T-helper 9 cell (primary cell): ENCODE measurements around the gene SMC6.

Experiments used
- DNase-seq: peaks from one replicate; pipeline ENCODE4 v3.0.0-alpha.2; 2020

SMC6 gene

DNA sequence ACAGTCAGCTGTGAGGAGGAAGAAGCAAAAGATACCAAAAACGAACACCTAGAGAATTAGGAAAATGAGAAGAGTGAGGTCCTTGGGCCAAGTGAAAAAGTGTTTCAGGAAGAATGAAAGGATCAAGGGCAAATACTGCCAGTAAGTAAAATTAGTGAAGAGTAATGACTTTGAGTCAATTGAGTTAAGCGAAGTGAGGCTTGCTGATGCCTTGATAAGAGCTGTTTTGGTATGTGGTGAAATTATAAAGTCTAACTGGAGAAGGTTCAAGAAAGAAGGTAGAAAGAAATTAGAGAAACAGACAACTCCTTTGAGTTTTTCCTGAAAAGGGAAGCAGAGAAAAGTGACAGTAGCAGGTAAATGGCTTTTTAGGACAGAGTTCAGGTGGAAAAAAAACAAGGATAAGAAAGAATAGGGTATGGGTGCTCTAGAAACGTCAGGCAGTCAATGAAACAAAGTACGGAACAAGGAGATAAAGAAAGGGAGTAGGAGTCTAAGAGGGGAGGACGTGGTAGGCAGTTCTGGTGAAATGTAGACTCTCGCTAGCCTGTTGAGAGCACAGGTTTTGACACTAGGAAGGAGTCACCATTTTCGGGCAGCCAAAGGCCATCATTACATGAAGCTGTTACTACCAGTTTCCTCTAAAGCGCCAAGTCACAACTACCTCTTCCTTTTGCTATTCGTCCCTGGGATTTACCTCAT is 42.9 kb downstream of the SMC6 start:
- DNase-seq, result no peak

DNA sequence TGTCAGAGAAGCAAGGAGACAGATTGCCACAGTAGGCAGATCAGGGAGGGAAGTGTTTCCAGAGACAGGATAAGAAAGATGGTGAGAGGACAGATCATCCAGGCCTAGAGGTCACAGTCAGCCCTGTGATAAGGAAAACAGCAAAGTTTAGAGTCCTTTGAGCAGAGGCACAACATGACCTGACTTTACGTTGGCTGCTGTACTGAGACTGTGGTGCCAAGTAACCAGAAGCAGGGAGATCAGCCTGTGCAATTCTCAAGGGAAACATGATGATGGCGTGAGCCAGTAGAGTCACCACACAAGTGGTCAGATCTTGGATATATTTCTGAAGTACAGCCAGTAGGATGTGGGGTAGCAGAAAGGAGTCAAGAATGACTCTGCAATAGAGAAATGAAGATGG is 43.7 kb downstream of the SMC6 start:
- no peak for DNase-seq

DNA sequence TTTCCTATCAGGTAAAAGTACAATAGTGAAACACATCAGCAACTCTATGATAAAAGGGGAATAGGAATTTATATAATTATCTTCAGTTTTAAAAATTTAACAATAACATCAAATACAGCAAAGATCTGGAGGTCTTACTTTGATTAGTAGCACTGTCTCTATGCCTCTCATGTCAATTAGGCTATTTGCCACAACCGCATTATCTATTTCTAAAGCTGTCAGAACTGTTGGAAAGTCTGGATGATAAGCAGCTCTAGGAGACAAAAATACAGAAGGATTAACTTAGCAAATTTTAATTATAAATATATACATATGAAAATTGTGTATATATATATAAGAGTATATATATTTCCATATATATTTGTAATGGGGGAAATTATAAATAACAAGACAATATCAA is 45.1 kb downstream of the SMC6 start:
- no peak for DNase-seq

DNA sequence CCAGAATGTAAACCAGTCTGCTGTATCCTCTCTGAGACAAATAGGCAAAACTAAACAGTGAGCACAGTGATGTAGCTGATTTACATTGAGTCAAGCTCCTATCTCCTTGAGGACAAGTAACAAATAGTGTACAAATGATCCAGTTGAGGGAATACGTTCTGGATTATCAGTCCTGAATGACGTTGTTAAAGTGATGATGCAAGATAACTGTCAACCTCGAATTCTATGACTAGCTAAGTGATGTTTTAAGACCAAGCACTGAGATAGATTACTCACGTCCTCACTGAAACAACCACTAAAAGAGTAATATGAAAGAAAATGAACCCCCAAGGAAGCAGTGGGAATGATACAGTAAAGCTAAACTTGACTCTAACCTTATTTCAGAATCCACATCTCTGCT is 46.8 kb downstream of the SMC6 start:
- DNase-seq, result no peak

DNA sequence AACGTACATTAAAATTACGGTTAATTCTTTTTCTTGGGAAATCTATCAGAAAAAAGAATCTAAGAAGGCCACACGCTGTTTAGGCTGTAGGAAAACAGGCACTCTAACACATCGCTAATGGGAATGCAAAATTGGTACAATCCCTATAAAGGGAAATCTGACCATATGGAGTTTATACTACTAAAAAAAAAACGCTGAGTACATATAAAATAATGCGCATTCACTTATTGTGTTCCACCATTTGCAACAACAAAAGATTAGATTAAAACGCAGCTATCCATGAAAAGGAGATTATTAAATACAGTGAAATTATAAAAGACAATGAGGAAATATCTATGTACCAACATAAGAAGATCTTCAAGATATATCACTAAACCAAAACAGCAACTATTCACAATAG is 62.8 kb downstream of the SMC6 start:
- no peak for DNase-seq

DNA sequence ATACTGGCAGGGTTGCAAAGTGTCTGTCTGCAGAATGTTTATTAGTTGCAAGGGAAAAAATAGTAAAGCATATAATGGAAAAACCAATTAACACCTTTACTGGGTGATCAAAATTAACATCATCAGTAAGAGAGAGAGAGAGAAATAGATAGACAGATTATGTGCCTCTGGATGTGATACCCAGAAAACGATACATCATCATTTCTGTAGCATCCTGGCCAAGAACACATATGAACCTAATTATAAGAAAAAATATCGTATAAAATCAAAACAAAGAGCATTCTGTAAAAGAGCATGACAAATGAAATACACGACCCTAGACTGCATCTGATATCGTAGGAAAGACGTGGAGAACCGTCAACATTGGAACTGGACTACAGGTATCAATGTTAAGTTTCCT is 64.6 kb downstream of the SMC6 start:
- no peak for DNase-seq

DNA sequence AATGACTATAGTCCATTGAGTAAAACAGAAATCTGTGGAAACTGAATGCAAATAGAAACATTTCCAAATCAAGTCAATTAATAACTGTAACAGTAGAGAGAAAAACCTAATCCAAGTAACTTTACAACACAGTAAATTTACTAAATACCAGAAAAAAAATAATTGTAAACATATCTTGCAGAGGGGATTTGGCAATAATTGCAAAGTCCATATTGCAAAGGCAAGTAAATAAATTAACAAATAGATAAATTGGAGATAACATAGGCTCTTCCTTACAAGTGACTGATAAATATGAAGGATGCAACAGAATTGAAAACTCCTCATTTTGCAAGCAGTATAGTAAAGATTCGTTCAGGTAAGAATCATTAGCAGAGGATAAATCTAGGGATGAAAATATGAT is 65.0 kb downstream of the SMC6 start:
- DNase-seq, result no peak

DNA sequence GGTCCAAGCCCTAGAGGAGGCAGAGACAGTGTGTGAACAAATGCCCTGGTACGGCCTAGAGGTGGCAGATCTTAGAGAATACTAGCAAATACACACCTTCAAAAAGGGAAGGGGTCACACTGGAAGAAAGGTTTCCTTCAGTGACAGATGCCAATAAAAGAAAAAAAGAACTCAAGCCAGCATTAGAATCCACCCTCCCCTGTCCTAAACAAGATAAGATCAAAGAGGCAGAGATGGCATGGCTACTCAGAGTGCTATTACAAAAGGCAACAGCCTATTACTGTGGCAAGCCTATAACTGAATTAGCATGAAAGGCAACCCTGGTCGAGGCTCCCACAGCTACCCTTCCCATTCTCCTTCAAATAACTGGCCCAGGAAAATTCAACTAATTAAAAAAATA is 69.6 kb downstream of the SMC6 start:
- no peak for DNase-seq

DNA sequence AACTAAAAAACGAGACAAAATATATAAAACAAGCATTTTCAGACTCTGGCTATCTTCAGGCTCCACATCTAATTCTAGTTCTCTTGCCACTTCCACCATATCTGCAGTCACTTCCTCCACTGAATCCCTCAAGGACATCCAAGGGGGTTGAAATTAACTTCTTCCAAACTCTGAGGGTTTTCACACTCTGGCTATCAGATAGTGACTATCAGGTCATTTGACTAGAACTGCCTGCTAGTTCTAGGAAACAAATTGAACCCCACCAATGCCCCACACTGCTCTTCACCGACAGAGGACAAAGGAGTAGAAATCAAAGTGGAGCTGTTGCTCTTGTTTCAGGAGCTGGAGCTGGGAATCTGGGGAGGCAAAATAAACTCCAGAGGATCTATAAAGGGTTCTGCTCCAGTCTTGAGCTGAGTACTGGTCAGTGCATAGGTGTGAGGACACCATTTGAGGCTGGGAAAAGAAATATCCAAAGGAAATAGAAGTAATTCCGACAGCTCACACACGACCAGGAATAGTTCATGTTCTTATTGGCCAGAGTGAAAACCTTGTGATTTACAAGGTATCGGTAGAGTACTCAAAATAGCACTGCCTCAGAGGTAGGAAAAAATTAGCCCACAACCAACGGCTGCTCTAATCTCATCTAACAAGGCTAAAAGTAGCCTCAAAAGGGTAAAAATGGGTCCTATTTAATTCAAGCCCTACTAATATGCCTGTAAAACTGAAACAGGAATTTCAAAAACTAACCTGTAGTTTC is 71.3 kb downstream of the SMC6 start:
- DNase-seq, result no peak

DNA sequence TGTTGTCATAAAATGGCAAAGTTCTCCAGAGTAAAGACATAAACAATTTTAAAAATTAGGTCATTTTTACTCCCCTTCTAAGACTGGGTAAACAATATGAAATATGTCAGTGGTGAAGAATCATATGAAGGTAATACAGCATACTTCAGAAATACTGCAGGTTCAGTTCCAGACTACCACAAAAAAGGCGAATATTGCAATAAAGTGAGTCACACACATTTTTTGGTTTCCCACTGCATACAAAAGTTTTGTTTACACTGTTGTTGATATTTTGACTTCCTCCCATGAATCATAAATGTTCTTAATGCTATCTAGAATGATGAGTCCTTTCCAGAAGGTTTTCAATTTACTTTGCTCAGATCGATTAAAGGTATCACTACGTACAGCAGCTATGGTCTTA is 73.5 kb downstream of the SMC6 start:
- no peak for DNase-seq

DNA sequence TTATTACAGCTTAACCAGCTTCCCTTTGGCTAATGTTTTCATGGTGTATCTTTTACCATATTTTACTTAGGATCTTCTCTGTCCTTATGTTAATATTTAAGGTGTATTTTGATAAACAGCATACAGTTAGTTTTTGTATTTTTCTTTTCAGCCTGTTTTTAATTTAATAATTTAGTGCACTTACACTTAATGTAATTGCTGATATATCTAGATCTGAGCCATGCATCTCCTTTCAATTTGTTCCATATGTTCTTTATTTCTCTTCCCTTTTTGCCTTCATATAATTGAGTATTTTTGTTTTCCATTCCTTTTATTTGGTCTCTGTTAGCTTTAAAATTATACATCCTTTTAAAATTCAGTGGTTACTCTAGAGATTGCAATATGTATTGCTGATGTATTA is 78.8 kb downstream of the SMC6 start:
- DNase-seq, result no peak

DNA sequence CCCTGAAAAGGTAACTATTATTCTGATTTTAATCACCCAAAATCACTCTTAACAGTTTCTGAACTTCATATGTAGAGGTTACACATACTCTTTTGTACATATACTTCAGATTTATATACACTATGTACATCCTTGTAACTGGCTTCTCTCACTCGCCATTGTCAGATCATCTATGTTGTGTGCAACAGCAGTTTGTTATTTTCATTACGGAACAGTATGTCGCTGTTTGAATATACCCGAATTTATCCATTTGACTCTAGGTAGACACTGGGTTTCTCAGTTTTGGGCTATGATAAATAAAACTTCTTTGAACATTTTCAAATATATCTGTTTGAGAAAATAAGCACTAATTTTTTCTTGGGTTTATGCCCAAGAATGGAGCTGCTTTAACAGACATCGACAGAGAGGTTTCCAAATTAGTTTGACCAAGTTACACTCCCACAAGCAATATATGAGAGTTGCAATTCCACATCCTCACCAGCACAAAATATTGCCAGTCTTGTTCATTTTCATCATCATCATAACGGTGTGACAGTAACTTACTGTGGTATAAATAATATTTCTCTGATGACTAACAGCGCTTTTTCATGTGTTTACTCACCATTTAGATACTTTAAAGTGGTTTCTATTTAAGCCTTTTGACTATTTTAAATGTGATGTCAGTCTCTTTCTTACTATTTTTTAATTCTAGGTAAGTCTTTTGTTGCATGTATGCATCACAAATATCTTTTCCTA is 80.9 kb downstream of the SMC6 start:
- DNase-seq, result no peak

DNA sequence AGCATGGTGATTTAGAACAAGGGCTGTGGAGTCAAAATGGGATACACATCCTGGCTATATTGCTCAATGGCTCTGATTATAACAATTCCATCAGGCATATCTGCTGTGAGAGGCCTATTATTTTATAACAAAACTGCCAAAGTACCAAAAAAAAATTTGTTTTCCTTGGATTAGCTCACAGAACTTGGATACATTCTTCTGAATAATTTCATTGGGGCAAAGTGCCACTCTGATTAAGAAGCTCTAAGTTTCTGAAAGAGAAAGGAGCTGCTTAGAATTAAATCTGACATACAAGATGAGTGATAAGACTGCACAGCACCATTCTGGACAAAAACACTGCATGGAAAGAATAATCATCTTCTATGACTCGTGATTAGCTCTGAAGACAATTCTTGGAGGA is 85.7 kb downstream of the SMC6 start:
- no peak for DNase-seq

DNA sequence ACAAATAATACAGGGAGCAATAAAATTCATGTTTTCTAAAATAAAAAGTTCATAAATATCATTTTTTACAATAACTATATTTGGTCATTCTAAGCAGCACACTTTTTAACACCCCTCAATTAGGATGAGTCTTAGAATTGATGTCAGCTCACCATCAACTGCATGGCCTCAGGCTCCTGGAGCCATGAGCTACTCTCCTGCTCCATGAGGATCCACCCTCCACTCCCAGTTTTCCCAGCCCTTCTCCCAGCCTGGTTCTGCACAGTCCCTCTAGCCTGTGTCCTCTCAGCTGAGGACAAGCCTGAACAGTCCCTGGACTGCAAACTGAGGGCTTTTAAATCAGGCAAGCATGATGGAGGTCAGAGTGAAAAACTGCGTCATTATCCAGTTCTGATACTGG is 89.1 kb downstream of the SMC6 start:
- DNase-seq, result no peak

DNA sequence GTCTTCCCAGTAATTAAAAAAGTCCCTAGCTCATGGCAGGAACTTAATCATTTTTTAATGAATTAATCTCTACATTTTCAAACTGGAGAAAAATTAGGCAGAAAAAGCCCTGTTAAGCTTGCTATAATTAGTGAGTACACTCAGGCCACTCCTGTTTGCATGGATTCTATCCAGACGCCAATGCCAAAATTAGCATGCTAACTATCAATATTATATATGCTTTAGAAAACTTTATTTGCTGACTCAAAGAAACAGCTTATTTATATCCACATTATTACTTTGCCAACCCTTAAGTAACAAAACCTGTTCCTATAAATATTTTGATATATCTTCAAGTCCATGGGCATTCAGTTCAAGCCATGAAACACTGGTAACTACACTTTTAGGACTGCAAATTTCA is 90.9 kb downstream of the SMC6 start:
- no peak for DNase-seq

DNA sequence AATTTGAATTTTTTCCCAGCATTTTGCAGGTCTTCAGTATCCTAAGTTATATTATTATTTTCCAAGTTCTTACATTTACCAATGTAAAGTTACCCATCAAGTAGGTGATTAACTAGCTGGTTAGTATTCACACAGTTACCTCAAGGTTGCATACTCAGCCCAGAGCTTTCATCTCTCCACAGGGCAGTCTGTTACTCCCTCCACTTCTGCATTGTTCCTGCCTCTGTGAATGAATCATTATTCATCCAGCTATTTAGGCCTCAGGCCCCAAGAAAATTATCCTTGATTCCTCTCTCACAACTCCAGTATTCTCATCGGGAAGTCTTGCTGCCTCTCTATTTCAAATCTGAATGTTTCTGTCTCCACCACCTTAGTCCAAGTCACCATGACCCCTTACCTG is 92.2 kb downstream of the SMC6 start:
- no peak for DNase-seq

DNA sequence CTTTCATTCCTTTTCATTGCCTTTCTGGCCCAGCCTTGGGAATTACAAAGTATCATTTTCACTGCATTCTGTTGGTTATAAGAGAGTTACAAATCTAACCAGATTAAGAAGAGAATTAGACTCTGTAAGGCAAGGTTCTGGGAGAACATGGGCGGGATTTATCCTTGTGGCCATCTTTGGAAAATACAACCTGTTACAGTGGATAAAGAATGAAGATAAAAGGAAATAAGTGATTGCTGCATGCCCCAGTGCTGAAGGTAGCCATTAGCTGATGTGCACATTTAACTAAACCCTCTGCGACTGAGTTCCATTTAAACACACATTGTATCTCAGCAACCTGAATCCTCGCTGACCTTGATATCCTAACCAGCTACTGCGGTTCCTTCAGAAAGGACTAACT is 93.4 kb downstream of the SMC6 start:
- no peak for DNase-seq

DNA sequence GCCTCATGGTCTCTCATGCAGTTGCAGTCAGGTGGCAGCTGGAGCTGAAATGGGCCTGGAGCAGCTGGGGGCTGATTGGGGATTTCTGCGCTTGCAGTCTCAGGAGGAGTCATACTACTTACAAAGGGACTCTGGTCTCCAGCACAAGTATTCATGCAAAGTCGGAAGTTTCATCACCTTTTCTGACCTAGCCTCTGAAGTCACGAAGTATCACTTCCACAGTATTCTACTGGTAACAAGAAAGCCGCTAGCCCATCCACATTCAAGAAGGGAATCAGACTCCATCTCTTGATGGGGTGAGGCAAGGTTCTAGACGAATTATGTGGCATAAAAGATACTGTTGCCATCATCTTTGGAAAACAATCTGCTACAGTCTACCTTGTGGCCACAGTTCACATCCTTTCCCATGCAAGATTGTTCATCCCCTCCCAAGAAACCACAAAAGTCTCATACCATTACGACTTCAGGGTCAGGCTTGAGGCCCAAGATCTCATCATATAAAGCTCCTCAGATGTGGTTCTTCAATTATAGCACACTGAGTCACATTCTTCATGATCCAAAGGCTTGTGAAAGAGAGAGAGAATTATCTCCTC is 95.3 kb downstream of the SMC6 start:
- no peak for DNase-seq

DNA sequence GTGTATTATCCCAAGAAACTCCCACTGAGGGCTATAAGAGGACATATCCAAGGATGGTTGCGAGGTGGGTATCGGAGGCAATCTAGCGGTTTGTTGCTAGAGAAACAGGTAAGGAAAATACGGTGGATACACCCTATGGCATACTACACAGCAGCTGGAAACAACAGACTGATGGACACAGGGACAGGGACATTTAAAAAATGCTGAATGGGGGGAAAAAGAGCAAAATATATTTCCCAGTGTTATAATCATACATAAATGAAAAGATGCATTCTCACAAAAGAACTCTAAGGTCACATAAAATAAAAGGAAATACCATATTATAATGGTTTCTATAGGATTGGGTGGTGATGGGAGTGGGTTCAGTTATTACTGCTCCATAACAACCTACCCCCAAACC is 95.9 kb downstream of the SMC6 start:
- no peak for DNase-seq

DNA sequence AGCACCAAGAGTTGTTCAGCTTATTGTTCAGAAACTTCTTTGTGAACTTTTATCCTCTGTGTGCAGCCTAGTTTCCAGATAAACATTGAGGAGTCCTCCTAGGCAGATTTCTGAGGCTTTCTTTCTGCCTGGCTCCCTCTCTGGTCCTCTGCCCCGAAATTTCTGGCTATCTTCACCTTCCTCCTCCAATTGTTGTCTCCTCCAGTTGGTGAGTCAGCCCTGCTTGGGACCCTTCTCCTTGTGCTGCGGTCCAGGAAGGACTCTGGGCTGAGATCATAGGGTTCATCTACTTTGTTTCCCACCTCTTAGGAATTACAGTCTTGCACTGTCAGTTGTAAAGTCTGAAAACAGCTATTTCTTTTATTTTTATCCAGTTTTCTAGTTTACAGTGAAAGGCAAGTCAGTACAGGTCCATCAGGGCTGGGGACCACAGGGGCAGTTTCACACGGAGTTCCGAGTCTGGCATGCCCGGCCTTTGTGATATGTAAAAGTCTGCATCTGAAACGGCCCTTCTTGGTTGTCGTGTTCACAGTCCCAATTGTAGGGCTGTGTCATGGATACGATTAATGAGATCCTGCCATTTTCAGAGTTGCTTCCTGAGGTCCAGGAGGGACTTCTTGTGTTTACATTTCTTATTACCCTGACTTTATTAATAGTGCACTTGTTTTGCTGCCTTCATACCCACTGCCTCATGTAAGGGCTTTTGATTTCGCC is 100.8 kb downstream of the SMC6 start:
- DNase-seq, result no peak

DNA sequence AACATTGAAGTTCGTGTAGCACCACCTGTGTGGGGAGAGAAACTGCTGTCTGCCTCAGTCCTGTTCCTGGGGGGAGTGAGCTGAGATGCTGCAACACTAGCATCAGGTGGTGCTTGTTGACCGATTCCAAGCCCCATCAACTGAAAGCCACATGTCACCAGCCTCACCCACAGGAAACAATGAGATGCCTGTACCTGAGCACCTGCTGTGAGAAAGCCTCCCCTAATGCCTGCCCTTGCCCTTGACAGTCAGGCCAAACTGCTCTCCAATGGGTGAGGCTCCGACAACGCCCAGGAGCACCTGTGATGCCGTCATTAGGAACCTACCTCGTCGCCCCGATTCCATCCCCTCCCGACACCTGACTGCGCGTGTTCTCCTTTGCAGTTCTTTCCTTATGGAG is 104.6 kb downstream of the SMC6 start:
- no peak for DNase-seq

DNA sequence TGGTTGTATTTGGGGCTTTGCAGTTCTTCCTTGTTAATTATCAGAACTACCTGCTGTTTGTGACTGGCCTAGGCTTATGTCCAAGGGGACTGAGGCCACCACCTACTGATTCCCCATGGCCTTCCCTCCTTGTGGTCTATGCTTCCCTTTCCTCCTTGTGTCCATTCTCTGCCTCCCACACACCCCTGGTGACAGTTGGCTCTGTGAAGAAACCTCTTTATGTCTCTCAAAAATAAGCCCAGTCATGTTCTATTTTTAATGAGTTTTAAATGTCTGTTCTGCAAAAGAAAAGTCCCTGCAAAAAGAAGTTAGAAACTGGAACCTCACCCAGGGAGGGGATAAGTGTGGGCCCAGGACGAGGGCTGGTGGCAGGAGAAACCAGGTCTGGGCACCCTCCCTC is 105.0 kb downstream of the SMC6 start:
- DNase-seq, result no peak
